H1 (cell line): Measurements from ENCODE around the gene TMEM232. TPM values are rescaled to one million over a fixed set of nuclear protein-coding genes. Genes with fewer than 3 reads are reported as not detected.
"Not testable (repeated sequence)": the region's sequence is repeated elsewhere in the genome, so short reads cannot be mapped to it uniquely, and the experiment has no call there.

Source experiments
- CTCF ChIA-PET: fragments of 300-600 bp; sonication (Branson Sonifier 250); formaldehyde crosslinking; loops from one replicate; lab custom pipeline; 2021; ENCODE audit not compliant: partially characterized antibody; lab: Charles Lee
- POLR2A ChIA-PET: fragments of 300-600 bp; sonication (Branson Sonifier 250); formaldehyde crosslinking; loops from one replicate; lab custom pipeline; 2021; ENCODE audit warnings: inconsistent platforms; ENCODE audit not compliant: partially characterized antibody; lab: Charles Lee
- DNase-seq, 2 experiments: peaks; one replicate each; pipeline versions ENCODE4 v3.0.0 to v3.0.0-alpha.2; 2010 to 2022; ENCODE audit warnings: low spot score in 2 of 2, low read depth in 1 of 2, mixed read lengths in 1 of 2
- FAIRE-seq: peaks from 2 replicates; lab custom pipeline; 2011; peaks lifted over from hg19 to GRCh38; lab: Jason Lieb, UNC
- H2AFZ ChIP-seq: 2 replicates; pipeline ENCODE4 v1.8.1; 2012; ENCODE audit warnings: low read length, inconsistent platforms
- H2AK5ac ChIP-seq: 2 replicates; pipeline ENCODE4 v1.6.1; 2013; ENCODE audit warnings: low read depth, low read length
- H2BK120ac ChIP-seq: replicated peaks from 2 replicates; pipeline ENCODE3; 2013; ENCODE audit warnings: low read depth, low read length, inconsistent platforms
- H2BK12ac ChIP-seq: 2 replicates; pipeline ENCODE4 v1.6.1; 2013; ENCODE audit warnings: low read depth, low read length
- H2BK15ac ChIP-seq: 2 replicates; pipeline ENCODE4 v1.6.1; 2013; ENCODE audit warnings: low read length
- H2BK20ac ChIP-seq: 2 replicates; pipeline ENCODE4 v1.6.1; 2013; ENCODE audit warnings: low read length
- H2BK5ac ChIP-seq: 2 replicates; pipeline ENCODE4 v1.6.1; 2013; ENCODE audit warnings: low read depth, low read length
- H3K14ac ChIP-seq: 2 replicates; pipeline ENCODE4 v1.6.1; 2013; ENCODE audit warnings: inconsistent platforms; ENCODE audit not compliant: insufficient read length
- H3K18ac ChIP-seq: 2 replicates; pipeline ENCODE4 v1.6.1; 2013; ENCODE audit warnings: low read length; ENCODE audit errors: extremely low read depth
- H3K23ac ChIP-seq: 2 replicates; pipeline ENCODE4 v1.6.1; 2013; ENCODE audit warnings: inconsistent platforms; ENCODE audit not compliant: insufficient read length
- H3K23me2 ChIP-seq: 2 replicates; pipeline ENCODE4 v1.6.1; 2013; ENCODE audit warnings: low read depth, low read length
- H3K27ac ChIP-seq: 2 replicates; pipeline ENCODE4 v1.6.1; 2011; ENCODE audit warnings: low read depth, low read length, inconsistent platforms
- H3K27me3 ChIP-seq, 4 experiments: replicated peaks in 1 of 4; 1 replicate in 1 of 4; 2 replicates in 3 of 4; pipeline versions ENCODE4 v1.6.1 to v1.8.1; 2011 to 2013; ENCODE audit warnings: low read length in 3 of 4, mild to moderate bottlenecking in 3 of 4, inconsistent platforms in 2 of 4, mixed read lengths in 2 of 4, moderate library complexity in 1 of 4; ENCODE audit not compliant: control insufficient read depth in 3 of 4, insufficient read depth in 3 of 4; ENCODE audit errors: extremely low read depth in 1 of 4
- H3K36me3 ChIP-seq, 4 experiments: 2 replicates each; pipeline versions ENCODE4 v1.6.1 to v1.8.1; 2011 to 2013; ENCODE audit warnings: mild to moderate bottlenecking in 4 of 4, low read length in 3 of 4, moderate library complexity in 2 of 4, control low read depth in 1 of 4, inconsistent platforms in 1 of 4; ENCODE audit not compliant: insufficient read depth in 4 of 4, control insufficient read depth in 2 of 4
- H3K4ac ChIP-seq: replicated peaks from 2 replicates; pipeline ENCODE3; 2013; ENCODE audit warnings: low read length, low read depth, mixed read lengths, inconsistent platforms; ENCODE audit not compliant: insufficient read length
- H3K4me1 ChIP-seq, 4 experiments: replicated peaks in 1 of 4; 1 replicate in 1 of 4; 2 replicates in 3 of 4; pipeline versions ENCODE4 v1.6.1 to v1.8.1; 2011 to 2013; ENCODE audit warnings: low read length in 3 of 4, inconsistent platforms in 2 of 4, mixed read lengths in 1 of 4; ENCODE audit not compliant: insufficient read depth in 4 of 4, control insufficient read depth in 3 of 4
- H3K4me2 ChIP-seq, 2 experiments: 2 replicates each; pipeline versions ENCODE4 v1.6.1 to v1.8.1; 2011 to 2013; ENCODE audit warnings: low read depth in 2 of 2, low read length in 2 of 2, control low read depth in 1 of 2, inconsistent platforms in 1 of 2, mild to moderate bottlenecking in 1 of 2; ENCODE audit not compliant: insufficient read depth in 1 of 2
- H3K4me3 ChIP-seq, 4 experiments: fragments of 200-600, 300-600 bp in 1 of 4; sonication (generic), shearing (Covaris generic), sonication (Bioruptor Twin) in 1 of 4; 2 replicates each; pipeline versions ENCODE4 v1.5.1 to v1.8.1; 2011 to 2016; ENCODE audit warnings: low read length in 4 of 4, low read depth in 3 of 4, control low read depth in 2 of 4, inconsistent platforms in 2 of 4, mild to moderate bottlenecking in 2 of 4, mixed read lengths in 1 of 4, moderate library complexity in 1 of 4; ENCODE audit not compliant: insufficient read depth in 2 of 4; ENCODE audit errors: extremely low read depth in 1 of 4
- H3K56ac ChIP-seq: replicated peaks from 2 replicates; pipeline ENCODE3; 2013; ENCODE audit warnings: low read depth, mild to moderate bottlenecking, mixed read lengths, low read length, inconsistent platforms; ENCODE audit not compliant: insufficient read length
- H3K79me1 ChIP-seq: 2 replicates; pipeline ENCODE4 v1.6.1; 2013; ENCODE audit warnings: low read depth, low read length, control low read depth
- H3K79me2 ChIP-seq, 2 experiments: 2 replicates each; pipeline versions ENCODE4 v1.6.1 to v1.8.1; 2012 to 2013; ENCODE audit warnings: low read length in 2 of 2, mild to moderate bottlenecking in 2 of 2, inconsistent platforms in 1 of 2; ENCODE audit not compliant: insufficient read depth in 2 of 2, control insufficient read depth in 1 of 2
- H3K9ac ChIP-seq, 4 experiments: replicated peaks in 1 of 4; 1 replicate in 1 of 4; 2 replicates in 3 of 4; pipeline versions ENCODE4 v1.6.1 to v1.8.1; 2011 to 2013; ENCODE audit warnings: low read depth in 3 of 4, low read length in 3 of 4, control low read depth in 2 of 4, mild to moderate bottlenecking in 2 of 4, moderate library complexity in 2 of 4, inconsistent platforms in 1 of 4; ENCODE audit errors: extremely low read depth in 1 of 4
- H3K9me3 ChIP-seq, 2 experiments: 2 replicates each; pipeline versions ENCODE4 v1.6.1 to v1.8.1; 2012 to 2013; ENCODE audit warnings: mild to moderate bottlenecking in 2 of 2, moderate library complexity in 2 of 2, control low read depth in 1 of 2, inconsistent platforms in 1 of 2, low read depth in 1 of 2, low read length in 1 of 2, mixed read lengths in 1 of 2; ENCODE audit not compliant: insufficient read depth in 2 of 2
- H4K20me1 ChIP-seq, 2 experiments: replicated peaks in 1 of 2; 2 replicates each; pipeline versions ENCODE3 to v1.8.1; 2011 to 2013; ENCODE audit warnings: inconsistent platforms in 2 of 2, low read length in 2 of 2, mild to moderate bottlenecking in 1 of 2; ENCODE audit not compliant: insufficient read depth in 2 of 2, control insufficient read depth in 1 of 2
- H4K5ac ChIP-seq: 2 replicates; pipeline ENCODE4 v1.6.1; 2013; ENCODE audit warnings: low read length, low read depth, mixed read lengths, inconsistent platforms; ENCODE audit not compliant: insufficient read length
- H4K8ac ChIP-seq: 2 replicates; pipeline ENCODE4 v1.8.0; 2013; ENCODE audit warnings: mild to moderate bottlenecking, moderate library complexity, low read length, inconsistent platforms; ENCODE audit not compliant: insufficient read depth; ENCODE audit errors: extremely low read depth
- H4K91ac ChIP-seq: replicated peaks from 2 replicates; pipeline ENCODE3; 2013; ENCODE audit warnings: low read length, mixed read lengths, inconsistent platforms; ENCODE audit not compliant: insufficient read length
- WGBS, 2 experiments: shearing (Covaris generic) in 1 of 2; methylation state at CpG; one replicate each; pipeline versions ENCODE4 v1.1.6 to v1.1.7; 2013 to 2015; ENCODE audit warnings: low lambda C conversion rate in 2 of 2, mixed read lengths in 2 of 2, inconsistent platforms in 1 of 2, low coverage in 1 of 2, missing lambda C conversion rate in 1 of 2; ENCODE audit not compliant: insufficient replicate concordance in 2 of 2, insufficient coverage in 1 of 2, insufficient read length in 1 of 2; ENCODE audit errors: extremely low coverage in 1 of 2, missing lambda C conversion rate in 1 of 2; 5-methylcytosine and 5-hydroxymethylcytosine counted together
- polyA plus RNA-seq, 7 experiments: library from polyadenylated mRNA; depleted of rRNA in 3 of 7; stranded (reverse) in 5 of 7; unstranded in 2 of 7; fragments of >200 nt in 5 of 7; fragments of 200-250 nt in 2 of 7; gene quantifications; 1 replicate in 5 of 7; 2 replicates in 1 of 7; 4 replicates in 1 of 7; pipeline versions ENCODE4 v1.2.1 to v1.2.3, GENCODE V29; 2011 to 2013; ENCODE audit warnings: missing spikeins in 2 of 7, mixed read lengths in 2 of 7
- total RNA-seq: library from RNA; stranded (reverse); fragmentation: NEBNext Ultra II Directional; extraction: Animal tissue kit (Norgen Biotek cat#: 25700); gene quantifications from 2 replicates; pipeline ENCODE4 v1.2.1, GENCODE V29; 2021

TMEM232 gene
- total and polyA plus RNA-seq, 2 of the 8 experiments (the other 6 are each of a cell fraction or from before 2014, with no cell fraction given) = 0.38 to 1.3 TPM

DNA sequence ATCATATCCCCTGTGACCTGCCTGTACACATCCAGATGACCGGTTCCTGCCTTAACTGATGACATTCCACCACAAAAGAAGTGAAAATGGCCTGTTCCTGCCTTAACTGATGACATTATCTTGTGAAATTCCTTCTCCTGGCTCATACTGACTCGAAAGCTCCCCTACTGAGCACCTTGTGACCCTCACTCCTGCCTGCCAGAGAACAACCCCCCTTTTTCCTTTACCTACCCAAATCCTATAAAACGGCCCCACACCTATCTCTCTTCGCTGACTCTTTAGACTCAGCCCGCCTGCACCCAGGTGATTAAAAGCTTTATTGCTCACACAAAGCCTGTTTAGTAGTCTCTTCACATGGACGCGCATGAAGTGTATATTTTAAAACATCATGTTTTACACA, 191.3 kb downstream of the TMEM232 start:
- H3K27ac ChIP-seq = not testable (repeated sequence)
- POLR2A ChIA-PET = interaction anchor here (0.7 to 1.6 kb wide), 5 partner anchors 13 to 385 kb away, joined by 3 to 6 read pairs (median 3); no protein-coding TSS in a partner anchor

More for the DNA sequence above, 191.3 kb downstream of the TMEM232 start:
- H3K4me2 ChIP-seq, H3K23ac ChIP-seq, H3K18ac ChIP-seq, H4K20me1 ChIP-seq, H3K36me3 ChIP-seq, H2AK5ac ChIP-seq, H2BK20ac ChIP-seq, H2BK15ac ChIP-seq, H3K56ac ChIP-seq, H3K14ac ChIP-seq, FAIRE-seq, H3K79me2 ChIP-seq, H4K91ac ChIP-seq, H4K8ac ChIP-seq, H2BK120ac ChIP-seq, H3K9me3 ChIP-seq, H3K23me2 ChIP-seq, H2AFZ ChIP-seq, H3K9ac ChIP-seq, H4K5ac ChIP-seq, H3K27me3 ChIP-seq, DNase-seq, H3K79me1 ChIP-seq, H3K4me3 ChIP-seq, H3K4ac ChIP-seq: not testable (repeated sequence)
- CTCF ChIA-PET = interaction anchor here (0.6 to 1.5 kb wide), 3 partner anchors 26 to 982 kb away, joined by 3 read pairs; no protein-coding TSS in a partner anchor
- Histone ChIP-seq H2BK12ac (peak overlapping the region; percentile 87; the same call in 1 of the 2 replicates), H2BK5ac (peak overlapping the region; percentile 60; the same call in 1 of the 2 replicates), H3K4me1 (peaks cover 4 to 18% (median 9%) of the 10 kb centered on the region in 4 experiments; a peak in 5 of 7 replicates)
- 60% methylated on average over 7 of the region's 7 CpGs; no CpG with 5 or more reads in 1 of the 2 experiments for WGBS, 2 experiments
